BE2C (cell line): ENCODE measurements around the gene ADCY7.

Experiments
- DNase-seq: peaks from one replicate; pipeline ENCODE4 v3.0.0-alpha.2; 2020
- H3K27me3 ChIP-seq: fragments of 250-450 bp; sonication (Bioruptor Pico); 2 replicates; pipeline ENCODE4 v1.5.1; 2020; ENCODE audit warnings: mild to moderate bottlenecking
- H3K36me3 ChIP-seq: fragments of 250-450 bp; sonication (Bioruptor Pico); 2 replicates; pipeline ENCODE4 v1.5.1; 2020; ENCODE audit warnings: mild to moderate bottlenecking
- H3K4me1 ChIP-seq: fragments of 250-450 bp; sonication (Bioruptor Pico); 2 replicates; pipeline ENCODE4 v1.5.1; 2020
- H3K4me3 ChIP-seq: 2 replicates; pipeline ENCODE4 v1.5.1; 2011; ENCODE audit warnings: low read depth, low read length
- H3K9me3 ChIP-seq: fragments of 250-450 bp; sonication (Bioruptor Pico); 2 replicates; pipeline ENCODE4 v1.5.1; 2020
- CTCF ChIP-seq: IDR thresholded peaks from 2 replicates; pipeline ENCODE4 v1.5.1; 2012; ENCODE audit warnings: mild to moderate bottlenecking, low read depth, low read length

Gene ADCY7

GRCh38 chr16:50329446-50330189, 63.3 kb downstream of the ADCY7 start:
- no peak for TF ChIP-seq CTCF
- Histone ChIP-seq H3K4me3 (no peak overlapping the region), H3K27me3 (no peaks in the 10 kb centered on the region), H3K36me3 (peaks cover 50% of the 10 kb centered on the region), H3K4me1 (no peaks in the 10 kb centered on the region), H3K9me3 (no peaks in the 10 kb centered on the region)
- no peak for DNase-seq

GRCh38 chr16:50331570-50331969, 65.2 kb downstream of the ADCY7 start:
- TF ChIP-seq CTCF, result no peak
- no peak for DNase-seq
- no peaks in the 10 kb centered on the region for H3K9me3 ChIP-seq
- no peak overlapping the region for H3K4me3 ChIP-seq
- peaks cover 41% of the 10 kb centered on the region for H3K36me3 ChIP-seq
- no peaks in the 10 kb centered on the region for H3K4me1 ChIP-seq
- H3K27me3 ChIP-seq, result no peaks in the 10 kb centered on the region

DNA sequence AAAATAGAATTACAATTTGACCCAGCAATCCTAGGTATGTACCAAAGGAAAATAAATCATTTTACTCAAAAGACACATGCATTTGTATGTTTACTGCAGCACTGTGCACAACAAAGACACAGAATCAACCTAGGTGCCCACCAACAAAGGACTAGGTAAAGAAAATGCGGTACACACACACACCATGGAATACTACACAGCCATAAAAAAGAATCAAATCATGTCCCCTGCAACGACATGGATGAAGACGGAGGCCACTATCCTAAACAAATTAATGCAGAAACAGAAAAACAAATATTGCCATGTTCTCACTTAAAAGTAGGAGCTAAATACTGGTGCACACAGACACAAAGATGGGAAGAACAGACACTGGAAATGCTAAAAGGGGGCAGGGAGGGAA, 66.2 kb downstream of the ADCY7 start:
- no peak for TF ChIP-seq CTCF
- no peak for DNase-seq
- H3K36me3 ChIP-seq, result peaks cover 31% of the 10 kb centered on the region

DNA sequence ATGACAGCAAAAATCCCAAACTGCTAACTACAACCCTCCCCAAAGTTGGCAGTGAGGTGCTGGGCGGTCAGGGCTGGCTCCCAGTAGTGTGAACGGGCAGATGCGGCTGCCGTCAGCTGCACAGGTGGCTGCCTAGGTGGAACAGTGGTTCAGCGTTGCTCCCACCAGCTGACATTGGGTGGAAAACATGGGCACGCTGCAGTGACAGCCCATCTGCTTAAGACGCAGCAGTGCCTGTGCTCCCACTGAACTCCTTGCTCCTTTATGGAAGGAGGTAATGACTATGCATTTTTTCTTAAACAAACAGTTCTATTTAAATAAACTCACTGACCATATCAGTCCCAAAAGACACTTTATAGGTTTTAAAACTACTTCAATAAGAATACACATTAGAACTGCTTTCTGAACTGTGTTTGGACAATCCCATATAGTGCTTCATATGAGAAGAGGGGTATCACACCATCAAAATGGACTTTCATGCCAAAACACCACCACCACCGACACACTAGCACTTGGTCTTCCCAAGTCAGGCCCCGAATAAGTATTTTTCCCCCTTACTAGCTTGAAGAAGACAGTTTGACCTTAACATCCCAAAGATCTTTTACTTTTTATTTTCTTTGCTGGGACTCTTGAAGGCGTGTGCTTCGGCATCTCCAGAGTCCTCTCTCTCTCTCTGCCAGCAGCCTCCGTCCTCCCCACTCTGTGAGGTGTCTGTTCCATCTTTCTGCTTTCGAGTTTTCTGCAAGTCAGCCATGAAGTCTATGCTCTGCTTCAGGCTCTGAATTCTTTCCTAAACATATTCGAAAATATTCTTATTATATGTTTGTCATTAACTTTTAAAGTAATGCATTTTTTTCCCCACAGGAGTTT, 68.0 kb downstream of the ADCY7 start:
- Histone ChIP-seq H3K4me1 (no peaks in the 10 kb centered on the region), H3K27me3 (no peaks in the 10 kb centered on the region), H3K36me3 (peaks cover 40% of the 10 kb centered on the region), H3K4me3 (no peak overlapping the region), H3K9me3 (no peaks in the 10 kb centered on the region)
- no peak for DNase-seq
- TF ChIP-seq CTCF, result no peak

More for the DNA sequence above, 66.2 kb downstream of the ADCY7 start:
- no peaks in the 10 kb centered on the region for H3K27me3 ChIP-seq
- no peaks in the 10 kb centered on the region for H3K4me1 ChIP-seq
- no peak overlapping the region for H3K4me3 ChIP-seq
- H3K9me3 ChIP-seq, result no peaks in the 10 kb centered on the region

- no peak for DNase-seq
- no peak for TF ChIP-seq CTCF
- Histone ChIP-seq H3K36me3 (peaks cover 43% of the 10 kb centered on the region), H3K9me3 (no peaks in the 10 kb centered on the region), H3K4me3 (no peak overlapping the region), H3K4me1 (no peaks in the 10 kb centered on the region), H3K27me3 (no peaks in the 10 kb centered on the region)
These were observed 69.0 kb downstream of the ADCY7 start for GRCh38 chr16:50335196-50335958.
